ENCODE results near the gene SFRP5. TPM values are rescaled to one million over a fixed set of nuclear protein-coding genes. Genes with fewer than 3 reads are reported as not detected.

SFRP5 gene
- total RNA-seq, 4 donors from 2014 or later = 11.9 to 34.4 (median 18.2) TPM

DNA sequence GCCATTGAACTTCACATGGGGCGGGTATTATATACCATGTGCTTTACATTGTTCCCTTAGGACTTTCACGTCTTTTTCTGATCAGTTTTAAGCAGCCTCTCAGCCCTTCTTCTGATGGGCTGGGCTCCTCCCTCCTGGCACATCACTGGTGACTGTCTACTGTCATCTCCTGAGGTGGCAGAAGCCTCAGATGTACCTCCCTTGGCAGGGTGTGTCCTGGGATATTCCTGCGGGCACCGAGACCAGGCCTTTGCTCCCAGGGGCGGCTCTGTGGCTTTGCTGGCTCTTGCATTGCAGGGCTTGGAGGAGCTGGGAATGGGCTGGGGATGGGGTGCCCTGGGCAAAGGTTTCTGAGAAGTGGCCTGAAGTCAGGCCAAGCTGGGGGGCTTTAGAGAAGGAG is 43.2 kb upstream of the SFRP5 start:
- peaks cover 49% of the 10 kb centered on the region for H3K27me3 ChIP-seq
- 63 to 85% methylated on average over 1 to 2 of the region's 5 CpGs for WGBS, 2 donors (ENCODE audit: low coverage in 1 of 2)
- H3K9me3 ChIP-seq = no peaks in the 10 kb centered on the region
- no peaks in the 10 kb centered on the region for H3K4me1 ChIP-seq
- H3K27ac ChIP-seq = no peak overlapping the region
- no peak for ATAC-seq
- no peaks in the 10 kb centered on the region for H3K36me3 ChIP-seq
- no peak overlapping the region for H3K4me3 ChIP-seq
- TF ChIP-seq POLR2AphosphoS5 (IDR thresholded peaks at IDR 0.05) (no peak), CTCF (IDR thresholded peaks at IDR 0.05) (no peak), EP300 (IDR thresholded peaks at IDR 0.05) (no peak), POLR2A (IDR thresholded peaks at IDR 0.05) (no peak)

DNA sequence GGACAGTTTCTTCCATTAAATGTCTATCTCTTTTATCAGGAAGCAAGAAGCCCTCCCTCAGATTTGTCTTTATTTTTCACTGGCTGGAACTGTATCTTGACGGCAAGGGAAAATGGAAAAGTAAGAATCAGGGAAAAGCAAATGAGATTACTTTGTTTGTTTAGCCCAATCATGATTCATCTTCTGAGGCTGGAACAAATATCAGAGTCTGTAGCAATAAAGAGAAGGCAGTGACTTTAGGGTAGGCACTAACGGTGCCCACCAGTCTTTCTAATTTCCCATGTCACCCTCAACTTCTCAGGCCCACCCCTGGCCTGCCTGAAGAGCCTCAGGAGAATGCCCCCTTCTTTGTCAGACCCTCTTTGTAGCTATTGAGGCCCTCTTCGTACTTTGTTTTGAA is 41.5 kb upstream of the SFRP5 start:
- H3K4me1 ChIP-seq = no peaks in the 10 kb centered on the region
- TF ChIP-seq CTCF (IDR thresholded peaks at IDR 0.05) = no peak
- TF ChIP-seq POLR2A (IDR thresholded peaks at IDR 0.05) = no peak
- TF ChIP-seq EP300 (IDR thresholded peaks at IDR 0.05) = no peak
- no peak for TF ChIP-seq POLR2AphosphoS5 (IDR thresholded peaks at IDR 0.05)
- 25 to 35% methylated on average over 2 to 3 of the region's 3 CpGs for WGBS, 2 donors (ENCODE audit: low coverage in 1 of 2)
- no peaks in the 10 kb centered on the region for H3K36me3 ChIP-seq
- H3K27me3 ChIP-seq = peaks cover 36% of the 10 kb centered on the region
- H3K9me3 ChIP-seq = no peaks in the 10 kb centered on the region
- H3K4me3 ChIP-seq = no peak overlapping the region
- H3K27ac ChIP-seq = no peak overlapping the region
- ATAC-seq = no peak

DNA sequence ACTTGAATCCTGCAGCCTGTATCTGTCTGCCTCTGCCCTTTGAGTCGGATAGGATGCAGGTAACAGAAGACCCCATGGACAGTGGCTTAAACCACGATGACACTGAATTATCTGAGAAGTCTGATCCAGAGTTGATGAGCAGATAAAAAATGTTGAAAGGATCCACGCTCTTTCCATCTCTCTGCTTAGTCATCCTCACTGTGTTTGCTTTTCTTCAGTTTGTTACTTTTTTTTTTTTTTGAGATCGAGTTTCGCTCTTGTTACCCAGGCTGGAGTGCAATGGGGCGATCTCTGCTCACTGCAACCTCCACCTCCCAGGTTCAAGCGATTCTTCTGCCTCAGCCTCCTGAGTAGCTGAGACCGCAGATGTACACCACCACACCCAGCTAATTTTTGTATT is 40.9 kb upstream of the SFRP5 start:
- H3K27me3 ChIP-seq = peaks cover 36% of the 10 kb centered on the region
- no peak for ATAC-seq
- WGBS, 2 donors (ENCODE audit: low coverage in 1 of 2) = 58 to 72% methylated on average over 5 to 8 of the region's 8 CpGs
- no peak overlapping the region for H3K4me3 ChIP-seq
- no peaks in the 10 kb centered on the region for H3K4me1 ChIP-seq
- TF ChIP-seq POLR2AphosphoS5 (IDR thresholded peaks at IDR 0.05) (no peak), POLR2A (IDR thresholded peaks at IDR 0.05) (no peak), CTCF (IDR thresholded peaks at IDR 0.05) (no peak), EP300 (IDR thresholded peaks at IDR 0.05) (no peak)
- H3K36me3 ChIP-seq = no peaks in the 10 kb centered on the region
- H3K9me3 ChIP-seq = no peaks in the 10 kb centered on the region
- no peak overlapping the region for H3K27ac ChIP-seq

GRCh38 chr10:97811958-97812357 is 40.2 kb upstream of the SFRP5 start:
- WGBS, 2 donors (ENCODE audit: low coverage in 1 of 2) = 45 to 90% methylated on average over 2 to 3 of the region's 3 CpGs
- ATAC-seq = no peak
- Histone ChIP-seq H3K36me3 (no peaks in the 10 kb centered on the region), H3K4me1 (no peaks in the 10 kb centered on the region), H3K9me3 (no peaks in the 10 kb centered on the region), H3K27me3 (peaks cover 29% of the 10 kb centered on the region), H3K4me3 (no peak overlapping the region), H3K27ac (no peak overlapping the region)
- no peak for TF ChIP-seq EP300 (IDR thresholded peaks at IDR 0.05)
- no peak for TF ChIP-seq POLR2A (IDR thresholded peaks at IDR 0.05)
- no peak for TF ChIP-seq POLR2AphosphoS5 (IDR thresholded peaks at IDR 0.05)
- no peak for TF ChIP-seq CTCF (IDR thresholded peaks at IDR 0.05)

DNA sequence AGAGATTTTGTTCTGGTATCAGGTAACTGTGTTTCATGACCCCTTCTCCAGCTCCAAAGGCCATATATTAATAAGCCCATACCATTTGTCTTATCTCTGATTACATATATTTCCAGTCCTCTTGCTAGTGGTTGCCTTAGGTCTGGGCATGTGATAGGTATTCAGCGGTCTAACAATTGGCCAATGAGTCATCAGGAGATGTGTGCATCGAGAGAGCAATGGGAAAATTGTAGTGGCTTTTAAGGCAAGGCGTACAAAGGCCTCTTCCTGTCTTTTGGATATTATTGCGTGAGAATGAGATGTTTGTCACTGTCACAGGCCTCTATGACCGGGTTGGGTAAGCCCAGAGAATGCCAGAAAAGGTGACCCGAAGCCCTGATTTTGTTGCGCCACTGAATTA is 38.6 kb upstream of the SFRP5 start:
- Histone ChIP-seq H3K27ac (no peak overlapping the region), H3K4me3 (no peak overlapping the region), H3K9me3 (no peaks in the 10 kb centered on the region), H3K4me1 (no peaks in the 10 kb centered on the region), H3K27me3 (peaks cover 14% of the 10 kb centered on the region), H3K36me3 (no peaks in the 10 kb centered on the region)
- ATAC-seq = no peak
- 62 to 85% methylated on average over 4 to 7 of the region's 7 CpGs for WGBS, 2 donors (ENCODE audit: low coverage in 1 of 2)
- no peak for TF ChIP-seq POLR2AphosphoS5 (IDR thresholded peaks at IDR 0.05)
- TF ChIP-seq EP300 (IDR thresholded peaks at IDR 0.05) = no peak
- TF ChIP-seq POLR2A (IDR thresholded peaks at IDR 0.05) = no peak
- TF ChIP-seq CTCF (IDR thresholded peaks at IDR 0.05) = no peak

Data from gastroesophageal sphincter (tissue), 4 donors.